ENCODE measurements around the gene POLR2C. TPM values are rescaled to one million over a fixed set of nuclear protein-coding genes. Genes with fewer than 3 reads are reported as not detected.

POLR2C gene
- total RNA-seq, 1 donor from 2014 or later, result 76.0 TPM

GRCh38 chr16:57485091-57485915 is 22.8 kb downstream of the POLR2C start:
- intact Hi-C loops (cut with DNase I), result no loop called here
- Histone ChIP-seq H3K27me3 (ENCODE audit: low read depth) (no peaks in the 10 kb centered on the region), H3K36me3 (no peaks in the 10 kb centered on the region), H3K27ac (peak overlapping the region; percentile 78), H3K4me3 (peak overlapping the region; percentile 86), H3K4me1 (peaks cover 35% of the 10 kb centered on the region), H3K9me3 (no peaks in the 10 kb centered on the region)
- TF ChIP-seq CTCF (IDR thresholded peaks at IDR 0.05), result no peak
- ATAC-seq (peak; percentile 49 to 64), DNase-seq (no peak)

GRCh38 chr16:57485916-57486857 is 23.7 kb downstream of the POLR2C start, which contains the start of gene DOK4:
DOK4 (minus strand) TSS chr16:57486493; CDS start chr16:57479507, 6,986 bp downstream.
- no peaks in the 10 kb centered on the region for H3K27me3 ChIP-seq (ENCODE audit: low read depth)
- H3K36me3 ChIP-seq, result no peaks in the 10 kb centered on the region
- peaks cover 29% of the 10 kb centered on the region for H3K4me1 ChIP-seq
- no peaks in the 10 kb centered on the region for H3K9me3 ChIP-seq
- ATAC-seq, result peak; percentile 95
- peak; percentile 88 for DNase-seq
- H3K27ac ChIP-seq, result peak within 1 kb of the TSS; percentile 78
- intact Hi-C loops (cut with DNase I), result no loop called here
- no peak for TF ChIP-seq CTCF (IDR thresholded peaks at IDR 0.05)
- peak within 1 kb of the TSS; percentile 86 for H3K4me3 ChIP-seq

- Histone ChIP-seq H3K4me3 (peak overlapping the region; percentile 86), H3K4me1 (peaks cover 29% of the 10 kb centered on the region), H3K27me3 (ENCODE audit: low read depth) (no peaks in the 10 kb centered on the region), H3K9me3 (no peaks in the 10 kb centered on the region), H3K27ac (no peak overlapping the region), H3K36me3 (no peaks in the 10 kb centered on the region)
- intact Hi-C loops (cut with DNase I), result no loop called here
- TF ChIP-seq CTCF (IDR thresholded peaks at IDR 0.05), result no peak
- ATAC-seq, result no peak
- no peak for DNase-seq
Measured at GRCh38 chr16:57486858-57487834, 24.7 kb downstream of the POLR2C start.

GRCh38 chr16:57489229-57489628 is 26.8 kb downstream of the POLR2C start:
- H3K36me3 ChIP-seq, result no peaks in the 10 kb centered on the region
- no peak for TF ChIP-seq CTCF (IDR thresholded peaks at IDR 0.05)
- no peaks in the 10 kb centered on the region for H3K27me3 ChIP-seq (ENCODE audit: low read depth)
- peaks cover 22% of the 10 kb centered on the region for H3K4me1 ChIP-seq
- H3K27ac ChIP-seq, result no peak overlapping the region
- no peak for DNase-seq
- ATAC-seq, result no peak
- H3K4me3 ChIP-seq, result no peak overlapping the region
- H3K9me3 ChIP-seq, result no peaks in the 10 kb centered on the region
- intact Hi-C loops (cut with DNase I), result no loop called here

All from lower lobe of right lung (tissue), 2 donors.